Activated CD8-positive, alpha-beta T cell treated with anti-CD3 and anti-CD28 coated beads, Interleukin-2, amount 10 ng/mL, durations not matched to agents 7 days and 5 days (primary cell): ENCODE measurements around the gene AKAP7. TPM values are rescaled to one million over a fixed set of nuclear protein-coding genes. Genes with fewer than 3 reads are reported as not detected.
A peak's percentile ranks its signal among the peaks of the same experiment; 100 is the strongest.

Source experiments
- ATAC-seq: fragments of 150-1000 bp; cut with Tn5 transposase; one replicate; pipeline ENCODE4 v1.10.0; 2021; ENCODE audit warnings: moderate library complexity
- CTCF ChIA-PET: fragments of 350-600 bp; sonication (Branson Sonifier 250); formaldehyde crosslinking; loops from one replicate; lab custom pipeline; 2021; ENCODE audit warnings: antibody characterized with exemption; lab: Charles Lee
- POLR2A ChIA-PET: fragments of 350-600 bp; sonication (Branson Sonifier 250); formaldehyde crosslinking; loops from one replicate; lab custom pipeline; 2021; ENCODE audit warnings: antibody characterized with exemption; lab: Charles Lee
- DNase-seq: peaks from one replicate; pipeline ENCODE4 v3.0.0-alpha.2; 2020
- H3K27ac Mint-ChIP-seq: one replicate; pipeline ENCODE4 v1.8.0; 2021; ENCODE audit warnings: mild to moderate bottlenecking, mixed read lengths
- H3K27me3 Mint-ChIP-seq: one replicate; pipeline ENCODE4 v1.8.0; 2021; ENCODE audit warnings: low read depth, mixed read lengths
- H3K36me3 Mint-ChIP-seq: one replicate; pipeline ENCODE4 v1.8.0; 2021; ENCODE audit warnings: low read depth, mixed read lengths
- H3K4me1 Mint-ChIP-seq: one replicate; pipeline ENCODE4 v1.8.0; 2021; ENCODE audit warnings: low read depth, mixed read lengths
- H3K4me3 Mint-ChIP-seq: one replicate; pipeline ENCODE4 v1.8.0; 2021; ENCODE audit warnings: mild to moderate bottlenecking, mixed read lengths
- H3K9me3 Mint-ChIP-seq: one replicate; pipeline ENCODE4 v1.8.0; 2022; ENCODE audit warnings: mixed read lengths; ENCODE audit not compliant: insufficient read depth
- total RNA-seq, 2 experiments: library from RNA; stranded (reverse); gene quantifications; one replicate each; pipeline ENCODE4 v1.2.3, GENCODE V29; 2021

Gene AKAP7
- total RNA-seq, 2 experiments from 2014 or later: 7.8 to 9.1 TPM

DNA sequence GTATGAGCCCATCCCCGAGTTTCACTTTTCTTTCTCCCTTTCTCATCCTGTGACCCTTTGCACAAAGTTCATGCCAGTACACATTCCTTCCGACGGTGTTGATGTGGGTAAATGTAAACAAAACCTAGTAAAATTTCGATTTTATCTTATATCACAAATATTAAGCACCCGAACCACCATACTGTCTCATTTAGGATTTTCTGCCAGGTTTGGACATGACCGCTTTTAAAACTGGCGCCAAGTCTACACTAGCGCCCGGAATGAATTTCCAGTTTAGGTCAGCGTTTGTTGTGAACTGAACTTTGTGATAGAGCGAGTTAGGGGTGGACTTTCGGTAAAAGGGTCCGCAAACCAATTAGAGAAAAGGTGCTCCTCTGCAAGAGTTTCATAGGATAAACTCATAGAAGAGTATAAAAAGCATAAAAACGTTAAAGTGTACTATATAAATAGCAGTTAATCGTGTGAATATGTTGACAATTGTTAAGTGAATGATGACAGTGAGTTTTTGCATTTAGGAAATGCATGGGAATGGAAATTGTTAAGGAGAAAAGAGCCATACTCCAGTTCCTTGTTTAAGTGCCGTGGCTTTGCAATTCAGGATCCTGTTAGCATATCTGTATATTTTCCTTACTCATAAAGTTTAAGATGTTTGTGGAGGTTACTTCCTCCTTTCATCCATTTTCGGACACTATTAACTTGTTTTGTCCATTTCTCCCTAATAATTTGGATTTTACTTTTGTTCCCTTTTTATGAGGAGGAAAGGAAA is 937 bp downstream of the AKAP7 start:
- H3K9me3 Mint-ChIP-seq: no peaks in the 10 kb centered on the region
- peak; percentile 4 for ATAC-seq

DNA sequence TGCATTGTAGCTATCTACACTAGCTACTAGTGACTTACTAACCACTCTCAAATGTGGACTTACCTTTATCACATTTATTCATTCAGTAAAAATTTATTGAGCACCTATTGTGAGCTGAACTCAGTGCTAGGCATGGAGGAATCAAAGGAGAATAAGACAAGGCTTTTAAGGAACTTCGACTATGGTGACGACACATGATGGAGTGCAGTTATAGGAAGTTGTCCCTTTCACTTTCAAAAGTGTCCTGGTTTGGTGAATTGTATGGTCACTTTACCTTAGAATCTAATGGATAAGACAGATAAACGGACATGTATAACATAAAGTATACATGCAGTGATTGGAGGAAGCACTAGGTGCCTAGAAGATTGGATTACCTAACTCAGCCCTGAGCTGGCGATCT is 4.3 kb downstream of the AKAP7 start:
- H3K4me1 Mint-ChIP-seq: peaks cover 15% of the 10 kb centered on the region
- POLR2A ChIA-PET: interaction anchor here (0.6 kb wide), 1 partner anchor 213 kb away, joined by 3 read pairs; no protein-coding TSS in a partner anchor
- H3K9me3 Mint-ChIP-seq: no peaks in the 10 kb centered on the region
- ATAC-seq (no peak), DNase-seq (no peak)
- peaks cover 15% of the 10 kb centered on the region for H3K36me3 Mint-ChIP-seq
- no peak overlapping the region for H3K27ac Mint-ChIP-seq
- CTCF ChIA-PET: interaction anchor here (1.2 to 2.5 kb wide), 2 partner anchors 43 to 255 kb away, joined by 3 to 7 read pairs; no protein-coding TSS in a partner anchor
- no peaks in the 10 kb centered on the region for H3K27me3 Mint-ChIP-seq
- H3K4me3 Mint-ChIP-seq: no peak overlapping the region

More for the DNA sequence above, 937 bp downstream of the AKAP7 start:
- H3K27ac Mint-ChIP-seq: peak overlapping the region; percentile 93
- H3K4me1 Mint-ChIP-seq: peaks cover 19% of the 10 kb centered on the region
- H3K36me3 Mint-ChIP-seq: peaks cover 7% of the 10 kb centered on the region
- no peak for DNase-seq
- POLR2A ChIA-PET: no interaction called here
- CTCF ChIA-PET: no interaction called here
- peaks cover 5% of the 10 kb centered on the region for H3K27me3 Mint-ChIP-seq
- peak overlapping the region; percentile 82 for H3K4me3 Mint-ChIP-seq

- DNase-seq (no peak), ATAC-seq (no peak)
- Mint-ChIP-seq H3K4me3 (no peak overlapping the region), H3K27me3 (no peaks in the 10 kb centered on the region), H3K36me3 (peaks cover 8% of the 10 kb centered on the region), H3K4me1 (no peaks in the 10 kb centered on the region), H3K9me3 (no peaks in the 10 kb centered on the region), H3K27ac (no peak overlapping the region)
- ChIA-PET POLR2A (no interaction called here), CTCF (no interaction called here)
Observed at GRCh38 chr6:131143319-131143718, 8.1 kb downstream of the AKAP7 start.

DNA sequence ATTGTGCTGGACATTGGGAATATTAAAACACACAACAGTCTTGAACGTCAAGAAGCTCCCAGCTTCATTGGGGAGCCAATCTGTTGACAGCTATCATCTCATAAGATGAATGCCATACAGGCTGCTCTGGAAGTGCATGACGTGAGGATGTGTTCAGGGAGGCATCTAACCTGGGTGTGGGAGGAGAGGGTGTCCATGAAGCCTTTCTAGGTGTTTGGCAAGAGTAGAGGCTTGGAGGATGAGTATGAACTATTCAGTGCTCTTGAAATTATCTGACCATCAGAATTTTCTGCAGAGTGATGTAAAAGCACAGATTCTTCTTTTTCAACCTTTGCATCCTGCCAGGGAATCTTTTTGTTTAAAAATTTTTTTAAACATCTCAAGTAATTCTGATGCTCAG is 11.6 kb downstream of the AKAP7 start:
- Mint-ChIP-seq H3K36me3 (peaks cover 4% of the 10 kb centered on the region), H3K9me3 (no peaks in the 10 kb centered on the region), H3K4me3 (no peak overlapping the region), H3K4me1 (no peaks in the 10 kb centered on the region), H3K27me3 (no peaks in the 10 kb centered on the region), H3K27ac (no peak overlapping the region)
- ChIA-PET CTCF (no interaction called here), POLR2A (no interaction called here)
- DNase-seq (no peak), ATAC-seq (no peak)

GRCh38 chr6:131156411-131156810 is 21.1 kb downstream of the AKAP7 start:
- Mint-ChIP-seq H3K36me3 (no peaks in the 10 kb centered on the region), H3K4me1 (no peaks in the 10 kb centered on the region), H3K4me3 (no peak overlapping the region), H3K27ac (no peak overlapping the region), H3K27me3 (no peaks in the 10 kb centered on the region), H3K9me3 (no peaks in the 10 kb centered on the region)
- ChIA-PET CTCF (no interaction called here), POLR2A (no interaction called here)
- ATAC-seq (no peak), DNase-seq (no peak)

DNA sequence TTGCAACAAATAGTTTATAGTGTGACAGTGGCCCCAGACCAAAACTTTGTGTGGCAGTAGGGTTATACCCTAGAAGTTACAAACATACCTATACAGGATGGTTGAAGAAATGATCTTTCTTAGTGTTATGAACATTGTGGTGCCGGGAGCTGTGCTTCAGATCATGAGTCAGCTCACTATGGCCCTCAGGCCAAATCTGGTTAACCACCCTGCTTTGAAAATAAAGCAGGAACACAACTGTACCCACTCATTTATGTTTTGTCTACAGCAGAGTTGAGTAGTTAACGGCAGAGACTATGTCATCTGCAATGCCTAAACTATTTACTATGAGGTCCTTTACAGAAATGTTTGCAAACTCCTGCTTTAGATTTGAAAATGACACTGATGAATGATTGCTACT is 24.3 kb downstream of the AKAP7 start:
- Mint-ChIP-seq H3K4me1 (no peaks in the 10 kb centered on the region), H3K4me3 (no peak overlapping the region)
- CTCF ChIA-PET: interaction anchor here (2.2 kb wide), 1 partner anchor 15 kb away, joined by 6 read pairs; no protein-coding TSS in a partner anchor

DNA sequence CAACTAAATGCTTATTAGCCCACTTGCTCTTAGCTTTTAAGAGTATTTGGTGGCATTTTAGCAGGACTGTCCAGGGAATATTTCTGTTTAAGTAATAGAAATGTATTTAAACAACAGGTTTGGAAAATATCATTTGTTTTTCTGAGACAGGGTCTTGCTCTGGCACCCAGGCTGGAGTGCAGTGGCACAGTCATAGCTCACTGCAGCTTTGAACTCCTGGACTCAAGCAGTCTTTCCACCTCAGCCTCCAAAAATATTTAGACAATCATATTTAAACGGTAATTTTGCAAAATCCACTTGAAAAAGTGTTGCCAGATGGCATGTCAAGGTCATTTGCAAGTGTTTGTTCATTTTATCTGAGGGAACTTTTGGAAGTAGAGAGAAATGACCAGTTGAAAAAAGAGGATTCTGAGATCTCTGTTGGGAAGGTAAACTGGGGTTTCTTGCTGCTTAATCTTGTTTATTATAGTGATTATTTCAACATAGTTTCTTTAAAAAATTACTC is 25.0 kb downstream of the AKAP7 start:
- H3K36me3 Mint-ChIP-seq: no peaks in the 10 kb centered on the region
- no peak overlapping the region for H3K4me3 Mint-ChIP-seq
- ATAC-seq (no peak), DNase-seq (no peak)
- ChIA-PET CTCF (interaction anchor here (2.2 kb wide), 1 partner anchor 14 kb away, joined by 6 read pairs; no protein-coding TSS in a partner anchor), POLR2A (no interaction called here)
- no peaks in the 10 kb centered on the region for H3K4me1 Mint-ChIP-seq
- no peaks in the 10 kb centered on the region for H3K9me3 Mint-ChIP-seq
- H3K27me3 Mint-ChIP-seq: no peaks in the 10 kb centered on the region
- no peak overlapping the region for H3K27ac Mint-ChIP-seq

More for the DNA sequence above, 24.3 kb downstream of the AKAP7 start:
- POLR2A ChIA-PET: no interaction called here
- DNase-seq: no peak
- Mint-ChIP-seq H3K9me3 (no peaks in the 10 kb centered on the region), H3K36me3 (no peaks in the 10 kb centered on the region), H3K27ac (no peak overlapping the region), H3K27me3 (no peaks in the 10 kb centered on the region)
- ATAC-seq: no peak

DNA sequence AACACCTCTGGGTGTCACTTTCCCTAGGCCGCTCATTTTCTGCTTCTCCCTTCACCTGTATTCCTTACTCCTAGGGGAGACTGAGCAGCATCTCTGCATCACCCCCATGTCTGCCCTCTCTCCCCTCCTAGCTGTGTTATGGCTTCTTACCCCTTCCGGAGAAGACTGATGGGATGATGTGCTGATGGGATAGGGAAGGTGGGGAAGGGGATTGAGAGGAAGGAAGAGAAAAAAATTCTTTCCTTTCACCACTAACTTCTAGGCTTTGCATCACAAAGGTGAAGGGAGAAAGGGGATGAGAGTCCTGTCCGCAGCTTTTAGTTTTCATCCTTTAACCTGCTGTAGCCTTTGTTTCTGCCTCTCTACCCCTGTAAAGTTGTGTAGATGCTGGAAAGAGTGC is 26.7 kb downstream of the AKAP7 start:
- Mint-ChIP-seq H3K27me3 (no peaks in the 10 kb centered on the region), H3K27ac (no peak overlapping the region), H3K4me3 (no peak overlapping the region), H3K9me3 (no peaks in the 10 kb centered on the region), H3K4me1 (no peaks in the 10 kb centered on the region), H3K36me3 (peaks cover 3% of the 10 kb centered on the region)
- no peak for ATAC-seq
- CTCF ChIA-PET: interaction anchor here (1.2 to 2.4 kb wide), 4 partner anchors 13 to 466 kb away, joined by 3 to 6 read pairs (median 4); partner anchors contain the start of gene MED23
- no peak for DNase-seq
- POLR2A ChIA-PET: no interaction called here

DNA sequence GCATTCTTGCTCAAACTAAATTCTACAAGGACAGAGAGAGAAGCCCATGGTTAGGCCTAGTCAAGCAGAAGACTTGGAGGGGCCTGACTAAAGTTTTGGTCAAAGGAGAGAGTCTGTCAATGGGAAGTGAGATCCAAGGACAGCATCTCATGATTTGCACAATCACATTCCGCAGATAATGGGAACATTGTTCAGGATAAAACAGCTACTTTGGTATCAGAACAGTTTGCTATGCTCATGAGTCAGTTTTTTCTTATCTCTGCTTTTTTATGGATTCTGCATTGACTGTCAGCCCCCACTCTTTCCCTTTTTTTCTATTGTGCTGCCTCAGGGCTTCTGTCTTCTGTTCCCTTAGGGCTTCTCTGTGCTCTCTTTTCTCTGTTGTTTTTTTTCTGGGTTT is 28.6 kb downstream of the AKAP7 start:
- POLR2A ChIA-PET: no interaction called here
- H3K4me1 Mint-ChIP-seq: no peaks in the 10 kb centered on the region
- CTCF ChIA-PET: interaction anchor here (1.0 to 1.6 kb wide), 2 partner anchors 19 to 356 kb away, joined by 3 to 4 read pairs; no protein-coding TSS in a partner anchor

GRCh38 chr6:131164506-131164905 is 29.2 kb downstream of the AKAP7 start:
- DNase-seq (no peak), ATAC-seq (no peak)
- Mint-ChIP-seq H3K9me3 (no peaks in the 10 kb centered on the region), H3K4me1 (no peaks in the 10 kb centered on the region), H3K36me3 (peaks cover 5% of the 10 kb centered on the region), H3K27ac (no peak overlapping the region), H3K4me3 (no peak overlapping the region), H3K27me3 (no peaks in the 10 kb centered on the region)
- ChIA-PET POLR2A (no interaction called here), CTCF (interaction anchor here (1.0 kb wide), 1 partner anchor 18 kb away, joined by 4 read pairs; no protein-coding TSS in a partner anchor)

More for the DNA sequence above, 28.6 kb downstream of the AKAP7 start:
- Mint-ChIP-seq H3K9me3 (no peaks in the 10 kb centered on the region), H3K4me3 (no peak overlapping the region), H3K36me3 (peaks cover 3% of the 10 kb centered on the region), H3K27ac (no peak overlapping the region), H3K27me3 (no peaks in the 10 kb centered on the region)
- ATAC-seq: no peak
- DNase-seq: no peak

GRCh38 chr6:131167773-131168172 is 32.5 kb downstream of the AKAP7 start:
- CTCF ChIA-PET: interaction anchor here (0.7 to 1.4 kb wide), 4 partner anchors 31 to 461 kb away, joined by 3 to 7 read pairs (median 3); no protein-coding TSS in a partner anchor
- Mint-ChIP-seq H3K36me3 (peaks cover 6% of the 10 kb centered on the region), H3K4me3 (no peak overlapping the region), H3K27me3 (no peaks in the 10 kb centered on the region), H3K4me1 (no peaks in the 10 kb centered on the region), H3K27ac (no peak overlapping the region), H3K9me3 (no peaks in the 10 kb centered on the region)
- POLR2A ChIA-PET: no interaction called here
- DNase-seq (no peak), ATAC-seq (no peak)

DNA sequence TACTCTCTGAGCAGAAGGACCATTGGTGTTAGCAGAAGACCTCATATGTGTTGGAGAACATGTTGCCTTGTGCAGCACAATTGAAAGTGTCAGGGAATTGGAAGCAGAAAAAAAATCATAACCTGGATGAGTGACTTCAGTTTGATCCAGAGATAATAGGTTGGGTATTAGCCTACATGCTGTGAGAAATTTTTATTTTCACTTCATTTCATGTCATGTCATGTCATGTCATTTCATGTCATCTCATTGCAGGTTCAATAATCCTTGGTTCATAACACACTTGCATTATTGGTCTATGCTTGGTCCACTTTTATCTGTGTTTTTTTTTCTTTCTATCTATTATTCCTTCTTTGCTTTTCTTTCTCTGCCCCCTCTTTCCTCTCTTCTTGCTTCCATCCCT is 34.3 kb downstream of the AKAP7 start:
- H3K27me3 Mint-ChIP-seq: no peaks in the 10 kb centered on the region
- DNase-seq: no peak
- H3K36me3 Mint-ChIP-seq: peaks cover 6% of the 10 kb centered on the region
- H3K9me3 Mint-ChIP-seq: no peaks in the 10 kb centered on the region
- no peak overlapping the region for H3K4me3 Mint-ChIP-seq
- ChIA-PET CTCF (interaction anchor here (1.5 kb wide), 1 partner anchor 13 kb away, joined by 4 read pairs; no protein-coding TSS in a partner anchor), POLR2A (no interaction called here)
- no peaks in the 10 kb centered on the region for H3K4me1 Mint-ChIP-seq
- no peak overlapping the region for H3K27ac Mint-ChIP-seq
- ATAC-seq: no peak
